Measurements from ENCODE around the gene CTSA.

The CTSA gene

GRCh38 chr20:45913116-45913515 is 22.0 kb downstream of the CTSA start:
- Histone ChIP-seq H3K27ac (ENCODE audit: low read depth, low read length) (peak overlapping the region; percentile 72), H3K4me1 (ENCODE audit: control insufficient read depth in 5 of 5, insufficient read depth in 5 of 5, low read length in 5 of 5) (peaks cover 0 to 53% (median 42%) of the 10 kb centered on the region in 5 donors), H3K4me3 (ENCODE audit: low read depth in 1 of 5, low read length in 5 of 5) (no peak overlapping the region)

DNA sequence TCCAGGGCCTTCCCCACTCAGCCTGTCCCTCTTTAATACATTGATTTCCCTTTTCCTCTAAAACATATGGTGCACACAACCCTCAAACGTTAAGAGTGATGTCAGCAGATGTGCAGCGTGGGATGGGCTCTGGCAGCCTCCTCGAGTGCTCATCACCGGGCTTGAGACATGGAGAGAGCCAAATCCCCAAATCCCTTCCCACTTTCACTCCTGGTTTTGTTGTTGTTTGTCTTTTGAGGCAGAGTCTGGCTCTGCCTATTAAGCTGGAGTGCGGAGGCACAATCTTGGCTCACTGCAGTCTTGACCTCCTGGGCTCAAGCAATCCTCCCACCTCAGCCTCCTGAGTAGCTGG is 26.6 kb downstream of the CTSA start:
- Histone ChIP-seq H3K27ac (ENCODE audit: low read depth, low read length) (peak overlapping the region; percentile 66), H3K9ac (ENCODE audit: low read length in 5 of 5) (no peak overlapping the region), H3K4me1 (ENCODE audit: control insufficient read depth in 5 of 5, insufficient read depth in 5 of 5, low read length in 5 of 5) (peaks cover 5 to 55% (median 45%) of the 10 kb centered on the region in 5 donors), H3K4me3 (ENCODE audit: low read depth in 1 of 5, low read length in 5 of 5) (no peak overlapping the region), H3K36me3 (ENCODE audit: control insufficient read depth in 5 of 5, insufficient read depth in 5 of 5, low read length in 5 of 5) (no peaks in the 10 kb centered on the region), H3K27me3 (ENCODE audit: control insufficient read depth in 5 of 5, insufficient read depth in 4 of 5, low read length in 5 of 5) (no peaks in the 10 kb centered on the region), H3K9me3 (ENCODE audit: control insufficient read depth in 5 of 5, low read length in 5 of 5) (no peaks in the 10 kb centered on the region)

More at GRCh38 chr20:45913116-45913515, 22.0 kb downstream of the CTSA start:
- Histone ChIP-seq H3K9ac (ENCODE audit: low read length in 5 of 5) (no peak overlapping the region), H3K36me3 (ENCODE audit: control insufficient read depth in 5 of 5, insufficient read depth in 5 of 5, low read length in 5 of 5) (peaks cover 0 to 5% (median 2%) of the 10 kb centered on the region in 5 donors), H3K27me3 (ENCODE audit: control insufficient read depth in 5 of 5, insufficient read depth in 4 of 5, low read length in 5 of 5) (no peaks in the 10 kb centered on the region), H3K9me3 (ENCODE audit: control insufficient read depth in 5 of 5, low read length in 5 of 5) (no peaks in the 10 kb centered on the region)

- H3K9ac ChIP-seq (ENCODE audit: low read length in 5 of 5): peak overlapping the region in 2 of 5 donors; percentile 16 to 62
- H3K9me3 ChIP-seq (ENCODE audit: control insufficient read depth in 5 of 5, low read length in 5 of 5): no peaks in the 10 kb centered on the region
- H3K27ac ChIP-seq (ENCODE audit: low read depth, low read length): peak overlapping the region; percentile 66
- no peaks in the 10 kb centered on the region for H3K27me3 ChIP-seq (ENCODE audit: control insufficient read depth in 5 of 5, insufficient read depth in 4 of 5, low read length in 5 of 5)
- H3K4me3 ChIP-seq (ENCODE audit: low read depth in 1 of 5, low read length in 5 of 5): no peak overlapping the region
- H3K4me1 ChIP-seq (ENCODE audit: control insufficient read depth in 5 of 5, insufficient read depth in 5 of 5, low read length in 5 of 5): peaks cover 5 to 55% (median 45%) of the 10 kb centered on the region in 5 donors
- no peaks in the 10 kb centered on the region for H3K36me3 ChIP-seq (ENCODE audit: control insufficient read depth in 5 of 5, insufficient read depth in 5 of 5, low read length in 5 of 5)
Measured at GRCh38 chr20:45918182-45918737, 27.1 kb downstream of the CTSA start.

GRCh38 chr20:45918779-45919537 is 27.8 kb downstream of the CTSA start:
- Histone ChIP-seq H3K4me3 (ENCODE audit: low read depth in 1 of 5, low read length in 5 of 5) (peak overlapping the region in 1 of 5 donors; percentile 12), H3K9me3 (ENCODE audit: control insufficient read depth in 5 of 5, low read length in 5 of 5) (no peaks in the 10 kb centered on the region), H3K27me3 (ENCODE audit: control insufficient read depth in 5 of 5, insufficient read depth in 4 of 5, low read length in 5 of 5) (no peaks in the 10 kb centered on the region), H3K27ac (ENCODE audit: low read depth, low read length) (peak overlapping the region; percentile 74), H3K9ac (ENCODE audit: low read length in 5 of 5) (peak overlapping the region in 1 of 5 donors; percentile 62), H3K36me3 (ENCODE audit: control insufficient read depth in 5 of 5, insufficient read depth in 5 of 5, low read length in 5 of 5) (no peaks in the 10 kb centered on the region), H3K4me1 (ENCODE audit: control insufficient read depth in 5 of 5, insufficient read depth in 5 of 5, low read length in 5 of 5) (peaks cover 5 to 58% (median 49%) of the 10 kb centered on the region in 5 donors)

DNA sequence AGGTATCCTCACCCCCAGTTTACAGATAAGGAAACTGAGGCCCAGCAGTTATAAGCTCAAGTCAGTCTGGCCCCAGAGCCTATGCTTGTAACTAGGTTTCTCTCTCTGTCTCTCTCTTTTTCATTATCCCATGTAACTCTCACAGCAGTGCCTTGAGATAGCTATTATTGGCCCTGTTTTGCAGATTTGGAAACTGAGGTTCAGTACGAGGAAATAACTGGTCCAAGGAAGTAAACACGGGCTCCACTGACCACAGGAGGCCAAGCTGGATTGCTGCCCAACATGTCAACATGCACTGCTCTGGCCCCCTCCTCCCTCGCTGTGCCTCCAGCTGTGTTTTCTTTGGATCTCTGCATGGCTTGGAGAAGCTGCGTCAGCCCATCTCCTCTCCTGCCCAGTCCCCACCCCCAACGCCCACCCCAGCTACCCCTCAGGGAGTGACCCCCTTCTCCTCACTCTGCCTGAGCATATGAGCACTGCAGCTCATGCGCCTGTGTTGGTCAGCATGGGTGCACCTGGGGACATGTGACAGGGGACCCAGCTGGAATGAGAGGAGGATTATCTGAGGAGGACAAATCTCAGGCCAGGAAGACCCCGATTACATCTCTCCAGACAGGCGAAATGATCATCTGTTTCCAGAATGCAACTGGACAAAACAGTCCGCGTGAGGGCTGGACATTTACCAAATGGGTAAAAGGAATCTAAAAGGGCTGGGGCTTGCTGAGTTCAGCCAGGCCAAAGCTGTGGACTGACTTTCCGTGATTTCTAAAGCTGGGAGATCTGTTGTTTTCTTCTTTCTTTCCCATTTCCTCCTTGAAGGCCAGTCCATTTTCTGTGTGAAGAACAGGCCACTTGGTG is 28.6 kb downstream of the CTSA start:
- peak overlapping the region; percentile 38 to 60 (median 56) for H3K9ac ChIP-seq (ENCODE audit: low read length in 5 of 5)

GRCh38 chr20:45920462-45921336 is 29.6 kb downstream of the CTSA start:
- Histone ChIP-seq H3K9ac (ENCODE audit: low read length in 5 of 5) (peak overlapping the region in 4 of 5 donors; percentile 53 to 60 (median 58)), H3K9me3 (ENCODE audit: control insufficient read depth in 5 of 5, low read length in 5 of 5) (no peaks in the 10 kb centered on the region), H3K27me3 (ENCODE audit: control insufficient read depth in 5 of 5, insufficient read depth in 4 of 5, low read length in 5 of 5) (no peaks in the 10 kb centered on the region), H3K36me3 (ENCODE audit: control insufficient read depth in 5 of 5, insufficient read depth in 5 of 5, low read length in 5 of 5) (no peaks in the 10 kb centered on the region), H3K4me1 (ENCODE audit: control insufficient read depth in 5 of 5, insufficient read depth in 5 of 5, low read length in 5 of 5) (peaks cover 7 to 67% (median 56%) of the 10 kb centered on the region in 5 donors), H3K27ac (ENCODE audit: low read depth, low read length) (peak overlapping the region; percentile 74), H3K4me3 (ENCODE audit: low read depth in 1 of 5, low read length in 5 of 5) (peak overlapping the region in 1 of 5 donors; percentile 22)

More for the DNA sequence above, 28.6 kb downstream of the CTSA start:
- H3K36me3 ChIP-seq (ENCODE audit: control insufficient read depth in 5 of 5, insufficient read depth in 5 of 5, low read length in 5 of 5): no peaks in the 10 kb centered on the region
- peak overlapping the region in 4 of 5 donors; percentile 2 to 25 (median 17) for H3K4me3 ChIP-seq (ENCODE audit: low read depth in 1 of 5, low read length in 5 of 5)
- H3K9me3 ChIP-seq (ENCODE audit: control insufficient read depth in 5 of 5, low read length in 5 of 5): no peaks in the 10 kb centered on the region
- no peaks in the 10 kb centered on the region for H3K27me3 ChIP-seq (ENCODE audit: control insufficient read depth in 5 of 5, insufficient read depth in 4 of 5, low read length in 5 of 5)
- peaks cover 7 to 59% (median 57%) of the 10 kb centered on the region in 5 donors for H3K4me1 ChIP-seq (ENCODE audit: control insufficient read depth in 5 of 5, insufficient read depth in 5 of 5, low read length in 5 of 5)
- peak overlapping the region; percentile 74 for H3K27ac ChIP-seq (ENCODE audit: low read depth, low read length)

DNA sequence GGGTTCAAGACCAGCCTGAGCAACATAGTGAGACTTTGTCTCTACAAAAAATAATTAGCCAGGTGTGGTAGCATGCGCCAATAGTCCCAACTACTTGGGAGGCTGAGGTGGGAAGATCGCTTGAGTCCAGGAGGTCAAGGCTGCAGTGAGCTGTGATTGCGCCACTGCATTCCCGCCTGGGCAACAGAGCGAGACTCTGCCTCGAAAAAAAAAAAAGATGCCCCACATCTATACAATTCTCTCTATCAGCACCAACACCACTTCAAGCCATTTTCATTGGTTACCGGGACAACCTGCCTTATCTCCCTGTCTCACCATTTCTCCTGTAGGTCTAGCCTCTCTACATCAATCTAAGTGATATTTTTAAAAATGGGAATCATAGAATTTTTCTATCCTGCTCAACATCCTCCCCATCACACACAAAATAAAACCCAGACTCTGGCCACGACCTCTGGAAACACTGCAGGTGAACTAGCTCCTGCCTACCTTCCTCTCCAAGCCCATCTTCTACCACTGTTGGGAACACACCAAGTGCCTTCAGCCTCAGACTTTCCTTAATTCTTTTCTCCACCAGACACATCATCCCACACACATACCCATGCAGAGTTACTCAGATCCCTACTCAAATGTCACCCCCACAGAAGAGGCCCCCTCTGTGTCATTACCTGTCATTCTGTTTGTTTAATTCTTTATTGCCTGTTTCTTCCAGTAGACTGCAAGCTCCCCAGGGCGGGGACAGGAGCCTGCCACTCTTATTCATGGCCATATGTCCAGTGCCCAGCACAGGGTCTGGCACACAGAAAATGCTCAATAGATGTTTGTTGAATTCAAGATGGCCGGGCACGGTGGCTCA is 30.4 kb downstream of the CTSA start:
- Histone ChIP-seq H3K9ac (ENCODE audit: low read length in 5 of 5) (no peak overlapping the region), H3K4me3 (ENCODE audit: low read depth in 1 of 5, low read length in 5 of 5) (no peak overlapping the region), H3K27me3 (ENCODE audit: control insufficient read depth in 5 of 5, insufficient read depth in 4 of 5, low read length in 5 of 5) (no peaks in the 10 kb centered on the region), H3K4me1 (ENCODE audit: control insufficient read depth in 5 of 5, insufficient read depth in 5 of 5, low read length in 5 of 5) (peaks cover 7 to 69% (median 56%) of the 10 kb centered on the region in 5 donors), H3K27ac (ENCODE audit: low read depth, low read length) (no peak overlapping the region), H3K9me3 (ENCODE audit: control insufficient read depth in 5 of 5, low read length in 5 of 5) (no peaks in the 10 kb centered on the region), H3K36me3 (ENCODE audit: control insufficient read depth in 5 of 5, insufficient read depth in 5 of 5, low read length in 5 of 5) (no peaks in the 10 kb centered on the region)

DNA sequence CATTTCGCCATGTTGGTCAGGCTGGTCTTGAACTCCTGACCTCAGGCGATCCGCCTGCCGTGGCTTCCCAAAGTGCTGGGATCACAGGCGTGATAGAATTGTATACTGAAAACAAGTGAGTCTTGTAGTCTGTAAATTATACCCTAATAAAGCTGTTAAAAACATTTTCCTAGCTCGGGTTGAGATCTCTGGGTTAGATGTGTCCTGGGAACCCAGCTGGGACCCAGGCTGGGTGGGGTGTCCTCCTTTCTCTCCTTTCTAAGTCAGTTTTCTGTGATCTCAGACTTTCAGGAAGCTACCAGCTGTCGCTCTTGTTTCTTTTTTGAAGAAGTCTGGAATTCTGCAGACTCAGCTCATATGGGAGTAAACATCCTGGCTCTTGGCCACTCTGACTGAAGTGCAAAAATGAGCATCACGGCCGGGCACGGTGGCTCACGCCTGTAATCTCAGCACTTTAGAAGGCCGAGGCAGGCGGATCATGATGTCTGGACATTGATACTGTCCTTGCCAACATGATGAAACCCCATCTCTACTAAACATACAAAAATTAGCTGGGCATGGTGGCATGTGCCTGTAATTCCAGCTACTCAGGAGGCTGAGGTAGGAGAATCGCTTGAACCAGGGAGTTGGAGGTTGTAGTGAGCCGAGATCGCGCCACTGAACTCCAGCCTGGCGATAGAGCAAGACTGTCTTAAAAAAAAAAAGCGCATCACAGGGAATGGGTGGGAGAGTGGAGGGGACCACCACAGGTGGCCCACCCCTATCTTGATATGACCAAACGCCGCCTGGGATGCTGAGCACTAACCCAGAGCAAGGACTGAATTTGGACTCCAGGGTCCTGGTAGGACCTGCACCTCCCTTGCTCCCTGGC is 33.5 kb downstream of the CTSA start:
- Histone ChIP-seq H3K36me3 (ENCODE audit: control insufficient read depth in 5 of 5, insufficient read depth in 5 of 5, low read length in 5 of 5) (no peaks in the 10 kb centered on the region), H3K4me1 (ENCODE audit: control insufficient read depth in 5 of 5, insufficient read depth in 5 of 5, low read length in 5 of 5) (peaks cover 4 to 42% (median 35%) of the 10 kb centered on the region in 5 donors), H3K9me3 (ENCODE audit: control insufficient read depth in 5 of 5, low read length in 5 of 5) (no peaks in the 10 kb centered on the region), H3K4me3 (ENCODE audit: low read depth in 1 of 5, low read length in 5 of 5) (peak overlapping the region in 4 of 5 donors; percentile 8 to 50 (median 34)), H3K27me3 (ENCODE audit: control insufficient read depth in 5 of 5, insufficient read depth in 4 of 5, low read length in 5 of 5) (no peaks in the 10 kb centered on the region), H3K9ac (ENCODE audit: low read length in 5 of 5) (peak overlapping the region in 2 of 5 donors; percentile 35 to 38), H3K27ac (ENCODE audit: low read depth, low read length) (peak overlapping the region; percentile 65)

Measured in subcutaneous abdominal adipose tissue (tissue), 5 donors.